ENCODE results near the gene PRRX2.

- TF ChIP-seq TAF1 (IDR thresholded peaks at IDR 0.05; ENCODE audit: borderline replicate concordance, insufficient read depth, low read length) = no peak
- no peak for TF ChIP-seq POLR2AphosphoS5 (IDR thresholded peaks at IDR 0.05; ENCODE audit: low read depth, low read length)
- TF ChIP-seq REST (IDR thresholded peaks at IDR 0.05; ENCODE audit: insufficient read depth in 1 of 2, low read depth in 2 of 2, low read length in 2 of 2) = no peak
- no peak for TF ChIP-seq SIN3A (IDR thresholded peaks at IDR 0.05; ENCODE audit: borderline replicate concordance, insufficient read depth, low read length)
- no peak for TF ChIP-seq FOXP2 (optimal IDR thresholded peaks at IDR 0.05; ENCODE audit: borderline replicate concordance, extremely low read depth, extremely low read length, insufficient read depth)
These were observed 67.6 kb downstream of the PRRX2 start for GRCh38 chr9:129732946-129733631.

Measured in PFSK-1 (cell line).